ENCODE results near the gene BICD2. TPM values are rescaled to one million over a fixed set of nuclear protein-coding genes. Genes with fewer than 3 reads are reported as not detected.
A peak's percentile ranks its signal among the peaks of the same experiment; 100 is the strongest.

BICD2 gene
- total RNA-seq, 2 donors from 2014 or later = 22.9 to 34.0 TPM

DNA sequence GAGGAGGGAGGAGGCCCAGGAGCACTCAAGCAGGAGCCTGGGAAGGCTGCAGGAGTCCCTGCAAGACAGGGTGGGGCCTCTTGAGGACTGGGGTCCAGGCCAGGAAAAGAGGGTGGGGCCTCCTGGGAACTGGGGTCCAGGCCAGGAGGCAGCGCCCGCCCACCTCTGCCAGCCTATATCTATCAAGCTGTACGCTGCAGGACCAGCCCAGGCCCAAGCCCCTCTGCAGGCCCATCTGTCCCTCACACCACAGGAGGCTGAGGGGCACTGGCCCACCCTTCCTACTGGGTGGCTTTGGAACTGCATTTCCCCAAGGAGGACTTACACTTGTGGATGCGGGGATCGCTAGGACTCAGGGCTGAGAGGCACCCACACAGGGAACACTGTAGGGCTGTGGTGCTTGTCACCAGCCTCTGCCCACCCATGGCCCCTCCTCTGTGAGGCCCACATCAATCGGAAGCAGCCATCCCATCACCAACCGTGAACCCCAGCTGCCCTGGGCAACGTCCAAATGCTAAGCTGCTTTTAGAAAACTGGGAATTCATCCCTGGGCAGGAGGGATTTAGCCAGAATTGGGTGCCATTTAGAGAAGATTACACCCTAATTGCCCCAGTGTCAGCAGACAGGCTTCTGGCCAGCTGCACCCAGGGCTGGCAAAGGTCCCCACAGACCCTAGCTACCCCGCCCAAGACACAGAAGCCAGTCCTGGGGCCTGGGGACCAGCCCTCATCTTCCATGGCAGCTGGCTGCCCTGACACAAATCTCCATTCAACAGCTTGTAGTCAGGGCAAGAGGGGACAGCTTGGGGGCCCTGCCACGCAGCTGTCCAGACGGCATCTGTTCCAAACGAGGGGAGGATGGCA is 15.3 kb downstream of the BICD2 start:
- H3K27ac Mint-ChIP-seq = no peak overlapping the region
- no peaks in the 10 kb centered on the region for H3K36me3 Mint-ChIP-seq (ENCODE audit: low read depth)
- DNase-seq (no peak), ATAC-seq (no peak)
- H3K4me3 Mint-ChIP-seq = no peak overlapping the region
- peaks cover 48% of the 10 kb centered on the region for H3K4me1 Mint-ChIP-seq
- no peaks in the 10 kb centered on the region for H3K9me3 ChIP-seq (ENCODE audit: control insufficient read depth, low read length, poor library complexity, severe bottlenecking)
- H3K27me3 Mint-ChIP-seq = no peaks in the 10 kb centered on the region

- H3K9me3 ChIP-seq (ENCODE audit: control insufficient read depth, low read length, poor library complexity, severe bottlenecking) = no peaks in the 10 kb centered on the region
- Mint-ChIP-seq H3K4me1 (peaks cover 55% of the 10 kb centered on the region), H3K27ac (no peak overlapping the region), H3K4me3 (no peak overlapping the region), H3K36me3 (ENCODE audit: low read depth) (no peaks in the 10 kb centered on the region), H3K27me3 (no peaks in the 10 kb centered on the region)
- ATAC-seq (no peak), DNase-seq (no peak)
Observed at GRCh38 chr9:92748233-92748497, 16.5 kb downstream of the BICD2 start.

GRCh38 chr9:92747459-92748232 is 17.0 kb downstream of the BICD2 start:
- H3K9me3 ChIP-seq (ENCODE audit: control insufficient read depth, low read length, poor library complexity, severe bottlenecking) = no peaks in the 10 kb centered on the region
- H3K4me1 Mint-ChIP-seq = peaks cover 52% of the 10 kb centered on the region
- no peak overlapping the region for H3K4me3 Mint-ChIP-seq
- no peaks in the 10 kb centered on the region for H3K36me3 Mint-ChIP-seq (ENCODE audit: low read depth)
- no peak overlapping the region for H3K27ac Mint-ChIP-seq
- no peak for DNase-seq
- ATAC-seq = no peak
- no peaks in the 10 kb centered on the region for H3K27me3 Mint-ChIP-seq

DNA sequence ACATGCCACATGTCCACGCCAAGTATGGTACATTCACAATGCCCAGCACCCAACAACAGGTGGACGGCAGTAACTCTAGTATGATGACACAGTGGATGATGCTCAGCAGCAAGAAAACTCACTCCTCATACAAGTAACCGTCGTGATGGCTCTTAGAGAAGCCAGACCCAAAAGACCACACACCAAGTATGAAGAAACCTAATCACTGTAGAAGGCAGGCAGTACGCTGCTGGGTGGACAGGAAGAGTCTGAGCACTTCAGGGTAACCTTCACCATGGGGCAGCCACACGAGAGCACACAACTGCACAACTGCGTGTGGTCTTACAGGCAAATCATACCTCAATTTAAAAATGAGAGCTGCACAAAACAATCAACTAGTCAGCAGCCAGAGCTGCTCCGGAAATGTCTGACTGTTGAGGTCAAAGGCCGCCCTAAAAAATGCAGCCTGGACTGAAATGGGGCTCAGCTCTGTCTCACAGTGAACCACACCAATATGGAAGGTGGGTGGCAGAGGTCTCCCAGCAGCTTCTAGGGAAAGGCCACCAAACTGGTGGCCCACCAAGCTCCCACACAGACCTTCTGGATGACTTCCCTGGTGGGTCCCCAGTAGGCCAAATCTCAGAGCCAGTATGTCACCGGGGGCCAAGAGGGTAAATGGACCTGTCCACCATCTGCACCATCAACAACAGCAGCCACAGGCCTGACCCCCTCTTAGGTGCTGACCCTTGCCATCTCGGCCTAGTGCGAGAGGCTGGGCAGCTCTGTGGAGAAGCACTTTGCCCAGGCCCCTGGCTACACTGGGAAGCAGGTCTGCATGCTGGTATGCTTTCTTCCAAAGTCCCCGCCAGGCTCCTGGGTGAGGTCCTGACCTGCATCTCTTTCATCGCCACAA is 17.8 kb downstream of the BICD2 start:
- Mint-ChIP-seq H3K27ac (peak overlapping the region; percentile 32), H3K27me3 (no peaks in the 10 kb centered on the region), H3K4me1 (peaks cover 48% of the 10 kb centered on the region), H3K36me3 (ENCODE audit: low read depth) (no peaks in the 10 kb centered on the region), H3K4me3 (no peak overlapping the region)
- H3K9me3 ChIP-seq (ENCODE audit: control insufficient read depth, low read length, poor library complexity, severe bottlenecking) = no peaks in the 10 kb centered on the region
- ATAC-seq = no peak
- no peak for DNase-seq

- Mint-ChIP-seq H3K4me3 (no peak overlapping the region), H3K36me3 (ENCODE audit: low read depth) (no peaks in the 10 kb centered on the region), H3K4me1 (peaks cover 52% of the 10 kb centered on the region), H3K27ac (no peak overlapping the region), H3K27me3 (no peaks in the 10 kb centered on the region)
- ATAC-seq = no peak
- DNase-seq = no peak
- no peaks in the 10 kb centered on the region for H3K9me3 ChIP-seq (ENCODE audit: control insufficient read depth, low read length, poor library complexity, severe bottlenecking)
Observed at GRCh38 chr9:92745881-92746280, 18.8 kb downstream of the BICD2 start.

DNA sequence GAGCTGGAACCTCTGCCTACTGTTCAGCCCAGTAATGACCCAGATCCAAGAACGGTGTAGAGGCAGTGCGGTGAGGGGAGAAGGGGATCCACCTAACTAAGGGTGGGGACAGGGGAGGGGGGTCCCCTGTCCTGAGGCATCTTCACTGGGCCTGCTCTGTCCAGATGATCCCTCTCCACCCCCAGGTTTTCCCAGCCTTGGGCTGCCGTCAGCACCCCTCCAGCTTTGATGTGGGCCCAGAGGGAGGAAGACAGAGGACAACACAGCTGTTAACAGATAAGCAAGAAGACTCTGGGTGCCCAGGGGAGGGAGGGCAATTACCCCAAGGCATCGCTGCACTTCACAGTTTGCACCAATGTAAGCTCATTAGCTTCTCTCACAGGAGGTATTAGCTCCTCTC is 19.3 kb downstream of the BICD2 start:
- H3K27ac Mint-ChIP-seq = peak overlapping the region; percentile 14

GRCh38 chr9:92740969-92741368 is 23.7 kb downstream of the BICD2 start:
- no peak for ATAC-seq
- Mint-ChIP-seq H3K4me1 (peaks cover 60% of the 10 kb centered on the region), H3K4me3 (no peak overlapping the region), H3K27me3 (no peaks in the 10 kb centered on the region), H3K27ac (peak overlapping the region; percentile 83), H3K36me3 (ENCODE audit: low read depth) (no peaks in the 10 kb centered on the region)
- H3K9me3 ChIP-seq (ENCODE audit: control insufficient read depth, low read length, poor library complexity, severe bottlenecking) = no peaks in the 10 kb centered on the region
- no peak for DNase-seq

More for the DNA sequence above, 19.3 kb downstream of the BICD2 start:
- Mint-ChIP-seq H3K27me3 (no peaks in the 10 kb centered on the region), H3K4me1 (peaks cover 54% of the 10 kb centered on the region), H3K4me3 (no peak overlapping the region), H3K36me3 (ENCODE audit: low read depth) (no peaks in the 10 kb centered on the region)
- H3K9me3 ChIP-seq (ENCODE audit: control insufficient read depth, low read length, poor library complexity, severe bottlenecking) = no peaks in the 10 kb centered on the region
- ATAC-seq = no peak
- no peak for DNase-seq

DNA sequence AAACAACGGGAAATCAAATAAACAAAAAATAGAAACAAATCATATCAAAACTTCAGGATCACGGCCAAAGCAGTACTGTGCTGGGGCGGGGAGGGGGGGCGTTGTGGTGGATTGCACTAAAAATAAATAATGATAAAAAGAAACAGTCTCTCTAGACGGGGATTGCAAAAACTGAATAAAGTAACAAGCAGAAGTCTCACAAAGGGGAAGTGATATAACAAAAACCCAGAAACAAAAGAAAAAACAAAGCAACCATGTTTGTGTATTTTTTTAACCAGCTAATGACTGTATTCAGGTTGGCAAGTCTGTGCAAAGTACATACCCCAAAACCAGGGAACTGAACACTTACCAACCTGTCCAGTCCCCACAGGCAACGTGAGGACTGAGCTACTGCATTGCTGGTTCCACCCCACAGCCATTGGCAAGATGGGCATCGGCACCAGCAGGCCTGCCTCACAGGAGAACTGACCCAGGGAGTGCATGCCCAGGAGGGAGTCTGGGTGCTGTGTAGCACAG is 24.1 kb downstream of the BICD2 start:
- H3K27me3 Mint-ChIP-seq = no peaks in the 10 kb centered on the region
- peaks cover 59% of the 10 kb centered on the region for H3K4me1 Mint-ChIP-seq
- DNase-seq (no peak), ATAC-seq (no peak)
- H3K27ac Mint-ChIP-seq = peak overlapping the region; percentile 83
- no peak overlapping the region for H3K4me3 Mint-ChIP-seq
- no peaks in the 10 kb centered on the region for H3K9me3 ChIP-seq (ENCODE audit: control insufficient read depth, low read length, poor library complexity, severe bottlenecking)
- H3K36me3 Mint-ChIP-seq (ENCODE audit: low read depth) = no peaks in the 10 kb centered on the region

DNA sequence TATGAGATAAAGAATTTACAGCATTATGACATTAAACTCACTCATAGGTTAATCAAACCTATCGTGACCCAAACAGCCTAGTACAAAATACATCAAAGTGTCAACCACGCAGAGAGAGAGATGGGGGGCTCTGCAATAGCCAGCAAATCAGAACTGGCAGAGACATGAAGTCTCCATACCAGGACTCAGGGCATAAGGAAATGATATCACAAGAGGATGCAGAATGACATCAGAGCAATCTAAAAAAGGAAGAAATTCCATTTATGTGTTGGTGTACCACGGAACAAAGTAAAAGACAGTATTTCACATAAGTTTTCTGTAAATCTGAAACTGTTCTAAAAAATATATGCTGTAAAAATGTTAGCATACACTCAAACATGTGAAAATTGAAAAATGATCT is 24.6 kb downstream of the BICD2 start:
- H3K9me3 ChIP-seq (ENCODE audit: control insufficient read depth, low read length, poor library complexity, severe bottlenecking) = no peaks in the 10 kb centered on the region
- Mint-ChIP-seq H3K27me3 (no peaks in the 10 kb centered on the region), H3K27ac (peak overlapping the region; percentile 83), H3K36me3 (ENCODE audit: low read depth) (no peaks in the 10 kb centered on the region), H3K4me1 (peaks cover 57% of the 10 kb centered on the region), H3K4me3 (no peak overlapping the region)
- DNase-seq = no peak
- ATAC-seq = no peak

DNA sequence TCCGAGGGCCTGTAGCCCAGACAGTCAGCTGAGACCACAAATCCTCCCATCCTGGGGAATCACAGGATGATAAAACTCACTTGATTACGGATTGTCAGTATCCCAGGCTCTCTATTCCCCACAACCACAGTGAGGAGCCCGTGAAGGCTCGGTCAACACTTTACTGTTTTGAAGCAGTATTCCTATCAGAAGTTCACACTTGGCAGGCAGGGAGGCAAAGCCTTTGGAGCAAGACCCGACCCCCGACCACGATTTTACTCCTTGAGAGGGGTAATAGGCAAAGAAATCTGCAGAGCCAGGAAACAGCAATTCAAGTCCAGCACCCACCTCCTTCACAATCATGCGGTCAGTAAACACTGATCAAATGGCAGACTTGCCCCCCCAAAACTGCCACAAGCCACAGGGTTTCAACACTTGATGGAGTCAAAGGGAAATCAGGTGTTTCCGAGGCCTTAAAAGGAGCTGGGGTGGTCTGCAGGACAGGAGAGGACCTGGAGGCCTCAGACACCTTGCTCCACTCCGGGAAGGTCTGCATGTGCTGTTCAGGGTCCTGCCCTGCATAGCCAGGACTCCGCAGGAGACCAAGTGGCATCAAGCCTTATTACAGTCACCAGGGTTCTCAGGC is 25.2 kb downstream of the BICD2 start:
- H3K4me1 Mint-ChIP-seq = peaks cover 54% of the 10 kb centered on the region
- no peaks in the 10 kb centered on the region for H3K36me3 Mint-ChIP-seq (ENCODE audit: low read depth)
- peak overlapping the region; percentile 83 for H3K27ac Mint-ChIP-seq
- H3K9me3 ChIP-seq (ENCODE audit: control insufficient read depth, low read length, poor library complexity, severe bottlenecking) = no peaks in the 10 kb centered on the region
- H3K27me3 Mint-ChIP-seq = no peaks in the 10 kb centered on the region
- DNase-seq = no peak
- H3K4me3 Mint-ChIP-seq = no peak overlapping the region
- ATAC-seq = no peak

GRCh38 chr9:92738661-92739081 is 26.0 kb downstream of the BICD2 start:
- H3K27ac Mint-ChIP-seq = peak overlapping the region; percentile 11
- no peak for DNase-seq
- H3K4me1 Mint-ChIP-seq = peaks cover 50% of the 10 kb centered on the region

GRCh38 chr9:92737611-92738299 is 26.9 kb downstream of the BICD2 start:
- no peaks in the 10 kb centered on the region for H3K36me3 Mint-ChIP-seq (ENCODE audit: low read depth)
- DNase-seq (no peak), ATAC-seq (no peak)
- no peak overlapping the region for H3K4me3 Mint-ChIP-seq
- H3K27me3 Mint-ChIP-seq = no peaks in the 10 kb centered on the region
- peaks cover 46% of the 10 kb centered on the region for H3K4me1 Mint-ChIP-seq
- no peaks in the 10 kb centered on the region for H3K9me3 ChIP-seq (ENCODE audit: control insufficient read depth, low read length, poor library complexity, severe bottlenecking)
- peak overlapping the region; percentile 69 for H3K27ac Mint-ChIP-seq

More at GRCh38 chr9:92738661-92739081, 26.0 kb downstream of the BICD2 start:
- H3K27me3 Mint-ChIP-seq = no peaks in the 10 kb centered on the region
- H3K36me3 Mint-ChIP-seq (ENCODE audit: low read depth) = no peaks in the 10 kb centered on the region
- no peak overlapping the region for H3K4me3 Mint-ChIP-seq
- no peaks in the 10 kb centered on the region for H3K9me3 ChIP-seq (ENCODE audit: control insufficient read depth, low read length, poor library complexity, severe bottlenecking)
- ATAC-seq = no peak
